K562 (cell line): ENCODE measurements around the gene AAR2.

Source experiments
- ADNP ChIP-seq: fragments of 200-800 bp; sonication (Bioruptor generic); IDR thresholded peaks from 2 replicates; pipeline ENCODE4 v1.6.1; 2016; ENCODE audit warnings: missing genetic modification characterization, missing compliant biosample characterization
- BRF2 ChIP-seq: IDR thresholded peaks from 3 replicates; pipeline ENCODE4 v1.6.1; 2011; ENCODE audit warnings: borderline replicate concordance, mild to moderate bottlenecking; ENCODE audit not compliant: insufficient read length, insufficient read depth
- CBX3 ChIP-seq, 2 experiments: IDR thresholded peaks; 1 replicate in 1 of 2; 2 replicates in 1 of 2; pipeline ENCODE4 v1.6.1; 2012; ENCODE audit warnings: inconsistent platforms in 2 of 2, low read length in 2 of 2, borderline replicate concordance in 1 of 2, control low read depth in 1 of 2
- CREM ChIP-seq: IDR thresholded peaks from 2 replicates; pipeline ENCODE4 v1.6.1; 2014; ENCODE audit warnings: antibody characterized with exemption, low read depth
- CTCF ChIP-seq, 3 experiments: IDR thresholded peaks in 2 of 3; conservative IDR thresholded peaks in 1 of 3; 2 replicates each; pipeline ENCODE4 v1.5.1; 2011 to 2012; ENCODE audit warnings: low read length in 3 of 3, mild to moderate bottlenecking in 3 of 3, control low read depth in 2 of 3, improper control_type of control experiment in 1 of 3, inconsistent platforms in 1 of 3, low read depth in 1 of 3, mixed read lengths in 1 of 3, moderate library complexity in 1 of 3; ENCODE audit not compliant: insufficient read depth in 2 of 3
- EZH2 ChIP-seq: IDR thresholded peaks from 2 replicates; pipeline ENCODE4 v1.6.1; 2012; ENCODE audit warnings: low read depth, mild to moderate bottlenecking, inconsistent platforms, low read length, borderline replicate concordance
- FOXK1 ChIP-seq: sonication (generic); formaldehyde crosslinking; IDR thresholded peaks from 2 replicates; pipeline ENCODE4 v1.8.0; 2022; ENCODE audit warnings: missing genetic modification reagents, mild to moderate bottlenecking, borderline replicate concordance
- GABPA ChIP-seq: fragments of 200-800 bp; sonication (Bioruptor generic); conservative IDR thresholded peaks from 2 replicates; pipeline ENCODE4 v1.6.1; 2016; ENCODE audit warnings: low read depth, missing genetic modification characterization, missing compliant biosample characterization
- ZNF121 ChIP-seq: sonication (generic); formaldehyde crosslinking; conservative IDR thresholded peaks from 2 replicates; pipeline ENCODE4 v1.8.0; 2022; ENCODE audit warnings: missing genetic modification reagents

DNA sequence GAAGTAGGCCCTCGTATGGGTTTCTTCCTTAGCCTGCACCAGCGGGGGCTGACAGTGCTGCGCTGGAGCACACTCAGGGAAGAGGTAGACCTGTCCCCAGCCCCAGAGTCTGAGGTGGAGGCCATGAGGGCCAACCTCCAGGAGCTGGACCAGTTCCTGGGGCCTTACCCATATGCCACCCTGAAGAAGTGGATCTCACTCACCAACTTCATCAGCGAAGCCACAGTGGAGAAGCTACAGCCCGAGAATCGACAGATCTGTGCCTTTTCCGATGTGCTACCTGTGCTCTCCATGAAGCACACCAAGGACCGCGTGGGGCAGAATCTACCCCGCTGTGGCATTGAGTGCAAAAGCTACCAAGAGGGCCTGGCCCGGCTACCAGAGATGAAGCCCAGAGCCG lies 3.8 kb downstream of the AAR2 start:
- TF ChIP-seq EZH2 (no peak), ADNP (tag) (no peak), BRF2 (no peak), CREM (no peak), GABPA (tag) (no peak), FOXK1 (no peak), CTCF (IDR thresholded peaks at IDR 0.05 in 2 of 3, conservative IDR thresholded peaks at IDR 0.05 in 1 of 3; ENCODE audit: insufficient read depth in 2 of 3, low read depth in 1 of 3, low read length in 3 of 3) (no peak), CBX3 (IDR thresholded peaks at IDR 0.05; ENCODE audit: borderline replicate concordance in 1 of 2, low read length in 2 of 2) (no peak), ZNF121 (CRISPR knock-in tag) (no peak)
